KOPT-K1 (cell line): ENCODE measurements around the gene MDGA2.
"Not testable (repeated sequence)": the region's sequence is repeated elsewhere in the genome, so short reads cannot be mapped to it uniquely, and the experiment has no call there.

Source experiments
- H3K27ac ChIP-seq: fragments of 200-600 bp; sonication (generic); 2 replicates; pipeline ENCODE4 v1.5.1; 2016; ENCODE audit warnings: antibody characterized with exemption, mild to moderate bottlenecking, low read depth, low read length; ENCODE audit not compliant: poor library complexity, severe bottlenecking
- H3K36me3 ChIP-seq: fragments of 200-600 bp; sonication (generic); 2 replicates; pipeline ENCODE4 v1.5.1; 2017; ENCODE audit warnings: antibody characterized with exemption, mild to moderate bottlenecking, low read length, moderate library complexity; ENCODE audit not compliant: insufficient read depth
- H3K9me3 ChIP-seq: fragments of 200-600 bp; sonication (generic); 2 replicates; pipeline ENCODE4 v1.5.1; 2017; ENCODE audit warnings: antibody characterized with exemption, low read length, mild to moderate bottlenecking; ENCODE audit not compliant: insufficient read depth, poor library complexity, severe bottlenecking

Gene MDGA2

DNA sequence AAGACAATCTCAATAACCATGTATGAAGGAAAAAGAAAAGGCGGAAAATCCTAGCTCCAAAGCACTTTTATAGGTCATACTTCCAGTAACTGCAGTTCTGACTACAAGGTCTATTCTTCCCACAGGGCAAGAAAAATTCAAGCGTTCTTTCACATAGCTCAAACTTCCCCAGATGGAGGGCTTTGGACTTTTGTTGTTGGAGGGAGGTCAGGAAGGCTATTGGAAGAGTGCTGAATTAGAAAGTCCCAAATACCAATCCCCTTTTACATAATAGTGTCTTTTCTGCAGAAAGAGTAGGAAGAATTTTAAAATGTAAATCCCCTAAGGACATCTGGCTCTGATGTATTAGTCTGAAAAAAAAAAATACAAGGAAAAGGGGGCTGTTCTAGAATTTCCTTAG lies 309.4 kb downstream of the MDGA2 start:
- H3K27ac ChIP-seq = no peak overlapping the region
- no peaks in the 10 kb centered on the region for H3K9me3 ChIP-seq
- no peaks in the 10 kb centered on the region for H3K36me3 ChIP-seq

GRCh38 chr14:47365233-47365632 lies 310.2 kb downstream of the MDGA2 start:
- Histone ChIP-seq H3K9me3 (no peaks in the 10 kb centered on the region), H3K27ac (no peak overlapping the region), H3K36me3 (no peaks in the 10 kb centered on the region)

GRCh38 chr14:47353186-47353585 lies 322.2 kb downstream of the MDGA2 start:
- H3K27ac ChIP-seq = no peak overlapping the region
- H3K36me3 ChIP-seq = no peaks in the 10 kb centered on the region
- H3K9me3 ChIP-seq = no peaks in the 10 kb centered on the region

DNA sequence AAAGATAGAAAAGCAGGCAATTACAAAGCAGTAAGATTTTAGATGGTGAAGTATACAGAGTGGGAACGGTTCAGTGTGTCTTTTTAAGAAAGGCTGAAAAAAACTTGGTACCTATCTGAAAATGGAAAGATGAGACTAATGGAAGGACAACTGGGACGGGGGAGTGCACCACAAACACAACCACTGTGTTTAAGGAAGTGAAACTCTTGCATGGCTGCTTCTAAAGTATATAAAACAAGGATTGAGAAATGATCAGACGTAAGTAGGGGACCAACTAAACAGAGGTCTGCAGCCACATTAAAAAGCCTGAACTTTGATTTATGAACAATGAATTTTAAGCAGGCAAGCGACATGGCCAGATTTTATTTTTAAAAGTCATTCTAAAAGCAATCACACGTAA lies 328.6 kb downstream of the MDGA2 start:
- Histone ChIP-seq H3K9me3 (no peaks in the 10 kb centered on the region), H3K36me3 (no peaks in the 10 kb centered on the region), H3K27ac (no peak overlapping the region)

- no peaks in the 10 kb centered on the region for H3K36me3 ChIP-seq
- H3K27ac ChIP-seq = no peak overlapping the region
- H3K9me3 ChIP-seq = no peaks in the 10 kb centered on the region
Measured at GRCh38 chr14:47345016-47345415, 330.4 kb downstream of the MDGA2 start.

- no peak overlapping the region for H3K27ac ChIP-seq
- no peaks in the 10 kb centered on the region for H3K9me3 ChIP-seq
- no peaks in the 10 kb centered on the region for H3K36me3 ChIP-seq
Measured at GRCh38 chr14:47332939-47333338, 342.5 kb downstream of the MDGA2 start.

GRCh38 chr14:47332106-47332505 lies 343.3 kb downstream of the MDGA2 start:
- Histone ChIP-seq H3K9me3 (no peaks in the 10 kb centered on the region), H3K36me3 (no peaks in the 10 kb centered on the region), H3K27ac (no peak overlapping the region)

DNA sequence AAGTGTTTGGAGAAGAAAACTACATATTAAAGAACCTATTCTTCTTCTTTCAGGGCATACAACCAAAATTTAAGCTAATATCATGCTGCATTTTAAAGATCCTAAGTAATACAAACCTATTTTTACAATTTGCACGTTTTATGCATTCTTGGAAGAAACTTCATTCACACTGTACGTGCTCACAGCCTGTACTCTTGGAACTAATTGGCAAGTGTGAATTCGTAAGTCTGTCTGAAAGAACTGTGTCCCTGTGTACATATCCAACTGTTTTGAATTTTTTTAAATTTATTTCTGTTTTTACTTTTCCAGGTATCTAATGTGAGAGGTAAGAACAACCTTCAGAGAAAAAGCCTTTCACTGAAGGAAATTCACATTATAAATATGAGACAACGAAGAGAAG lies 347.0 kb downstream of the MDGA2 start:
- no peak overlapping the region for H3K27ac ChIP-seq
- H3K36me3 ChIP-seq = no peaks in the 10 kb centered on the region
- H3K9me3 ChIP-seq = no peaks in the 10 kb centered on the region

DNA sequence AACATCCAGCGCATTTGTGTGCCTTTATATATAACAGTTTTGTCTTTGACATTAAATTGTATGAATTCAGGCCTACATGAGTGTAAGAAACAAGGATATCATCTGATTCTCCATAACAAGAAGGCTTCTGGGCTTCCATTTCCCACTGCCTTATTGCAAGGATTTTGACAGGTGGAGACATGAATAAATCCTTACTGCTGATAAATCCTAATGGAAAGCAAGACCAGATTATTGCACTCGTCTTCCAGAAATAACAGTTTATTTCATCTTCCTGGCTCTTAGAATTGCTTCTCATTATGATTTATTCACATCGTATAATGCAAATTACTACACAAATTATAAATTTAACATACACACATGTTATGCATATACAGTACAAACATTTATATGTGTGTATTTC lies 348.1 kb downstream of the MDGA2 start:
- Histone ChIP-seq H3K36me3 (no peaks in the 10 kb centered on the region), H3K27ac (no peak overlapping the region), H3K9me3 (no peaks in the 10 kb centered on the region)

- H3K27ac ChIP-seq = no peak overlapping the region
- H3K36me3 ChIP-seq = no peaks in the 10 kb centered on the region
- H3K9me3 ChIP-seq = no peaks in the 10 kb centered on the region
Measured at GRCh38 chr14:47322751-47323150, 352.7 kb downstream of the MDGA2 start.

- Histone ChIP-seq H3K27ac (no peak overlapping the region), H3K36me3 (no peaks in the 10 kb centered on the region)
Measured at GRCh38 chr14:47302121-47302520, 373.3 kb downstream of the MDGA2 start.

GRCh38 chr14:47300796-47301195 lies 374.6 kb downstream of the MDGA2 start:
- no peak overlapping the region for H3K27ac ChIP-seq
- H3K9me3 ChIP-seq = no peaks in the 10 kb centered on the region
- no peaks in the 10 kb centered on the region for H3K36me3 ChIP-seq

More at GRCh38 chr14:47302121-47302520, 373.3 kb downstream of the MDGA2 start:
- no peaks in the 10 kb centered on the region for H3K9me3 ChIP-seq

DNA sequence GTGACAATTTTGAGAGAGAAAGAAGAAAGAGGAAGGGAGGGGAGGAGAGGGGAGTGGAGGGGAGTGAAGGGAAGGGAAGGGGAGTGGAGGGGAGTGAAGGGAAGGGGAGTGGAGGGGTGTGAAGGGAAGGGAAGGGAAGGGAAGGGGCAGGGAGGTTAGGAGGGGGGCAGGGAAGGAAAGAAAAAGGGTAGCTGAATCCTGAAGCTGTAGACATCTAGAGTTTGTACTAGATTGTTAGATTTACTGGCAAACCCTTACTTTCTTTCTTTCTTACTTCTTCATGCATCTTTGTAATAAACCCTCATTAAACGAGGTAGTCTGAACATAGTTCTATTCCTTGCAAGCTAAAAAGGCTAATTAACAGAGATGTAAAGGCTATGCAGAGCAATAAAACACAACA lies 378.0 kb downstream of the MDGA2 start:
- H3K27ac ChIP-seq = no peak overlapping the region
- no peaks in the 10 kb centered on the region for H3K36me3 ChIP-seq
- H3K9me3 ChIP-seq = no peaks in the 10 kb centered on the region

DNA sequence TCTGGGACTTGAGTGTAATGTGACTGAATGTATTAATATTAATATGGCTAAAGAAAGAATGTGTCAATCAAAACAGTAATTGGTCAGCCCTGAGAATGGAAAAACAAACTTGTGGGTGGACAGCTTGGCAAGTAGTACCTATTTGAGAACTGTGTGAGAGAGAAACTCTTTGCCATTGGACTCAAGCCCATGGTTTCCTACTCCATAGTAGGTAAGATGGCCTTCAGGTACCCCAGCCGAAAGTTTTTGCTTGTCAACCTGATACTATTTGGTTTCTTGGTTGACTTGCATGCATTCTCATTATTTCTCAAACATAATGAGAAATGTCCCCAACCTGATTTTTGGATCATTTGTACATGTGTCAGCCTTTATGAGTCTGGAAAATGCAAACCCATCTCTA lies 391.1 kb downstream of the MDGA2 start:
- Histone ChIP-seq H3K36me3 (no peaks in the 10 kb centered on the region), H3K9me3 (no peaks in the 10 kb centered on the region), H3K27ac (no peak overlapping the region)

DNA sequence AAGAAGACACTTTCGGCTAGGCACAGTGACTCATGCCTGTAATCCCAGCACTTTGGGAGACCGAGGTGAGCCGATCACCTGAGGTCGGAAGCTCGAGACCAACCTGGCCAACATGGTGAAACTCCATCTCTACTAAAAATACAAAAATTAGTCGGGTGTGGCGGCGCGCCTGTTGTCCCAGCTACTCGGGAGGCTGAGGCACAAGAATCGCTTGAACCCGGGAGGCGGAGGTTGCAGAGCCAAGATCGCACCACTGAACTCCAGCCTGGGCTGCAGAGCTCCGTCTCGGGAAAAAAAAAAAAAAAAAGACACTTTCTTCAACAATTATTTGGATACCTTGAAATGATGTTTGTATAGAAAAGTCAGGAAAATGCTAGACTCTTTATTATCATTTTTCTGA lies 393.6 kb downstream of the MDGA2 start:
- H3K9me3 ChIP-seq, H3K27ac ChIP-seq, H3K36me3 ChIP-seq: not testable (repeated sequence)

- H3K9me3 ChIP-seq = no peaks in the 10 kb centered on the region
- H3K27ac ChIP-seq = no peak overlapping the region
- H3K36me3 ChIP-seq = no peaks in the 10 kb centered on the region
Measured at GRCh38 chr14:47278233-47278842, 397.1 kb downstream of the MDGA2 start.
